ENCODE results near the gene CELSR1.

Gene CELSR1

DNA sequence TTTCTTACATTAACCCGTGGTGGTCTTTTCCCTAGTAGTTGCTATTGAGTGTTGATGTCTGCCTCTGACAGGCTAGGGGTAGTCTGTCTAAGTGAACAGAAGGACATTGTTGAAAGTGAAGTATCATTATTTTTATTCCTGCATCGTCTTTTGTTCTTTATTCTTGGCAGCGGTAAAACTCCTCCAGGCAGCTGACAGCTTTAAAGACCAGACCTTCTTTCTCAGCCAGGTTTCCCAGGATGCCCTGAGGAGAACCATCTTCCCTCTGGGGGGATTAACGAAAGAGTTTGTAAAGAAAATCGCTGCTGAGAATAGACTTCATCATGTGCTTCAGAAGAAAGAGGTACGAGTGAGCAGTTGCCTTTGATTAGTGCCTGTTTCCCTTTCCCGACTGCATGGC, 187.3 kb downstream of the CELSR1 start:
- TF ChIP-seq CTCF (IDR thresholded peaks at IDR 0.05), result no peak

DNA sequence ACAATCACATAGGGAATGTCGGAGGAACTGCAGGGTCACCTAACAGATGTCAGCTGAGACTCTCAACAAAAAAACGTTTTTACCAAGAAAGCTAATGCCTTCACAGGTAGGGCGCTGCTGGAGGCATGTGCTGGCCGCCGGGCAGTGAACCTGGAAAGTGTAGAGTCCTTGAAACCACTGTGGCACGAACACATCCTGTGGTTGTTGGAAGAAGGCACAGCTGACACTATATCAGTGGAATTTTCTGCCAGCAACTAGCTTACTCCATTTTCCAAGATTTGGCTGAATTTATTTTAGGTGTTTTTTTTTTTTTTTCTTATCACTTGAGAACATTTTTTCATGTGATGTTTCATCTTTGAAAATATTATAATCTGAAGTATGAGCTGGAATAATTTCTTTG, 187.7 kb downstream of the CELSR1 start:
- TF ChIP-seq CTCF (IDR thresholded peaks at IDR 0.05), result no peak

GRCh38 chr22:46349238-46349637, 188.2 kb downstream of the CELSR1 start:
- no peak for TF ChIP-seq CTCF (IDR thresholded peaks at IDR 0.05)

DNA sequence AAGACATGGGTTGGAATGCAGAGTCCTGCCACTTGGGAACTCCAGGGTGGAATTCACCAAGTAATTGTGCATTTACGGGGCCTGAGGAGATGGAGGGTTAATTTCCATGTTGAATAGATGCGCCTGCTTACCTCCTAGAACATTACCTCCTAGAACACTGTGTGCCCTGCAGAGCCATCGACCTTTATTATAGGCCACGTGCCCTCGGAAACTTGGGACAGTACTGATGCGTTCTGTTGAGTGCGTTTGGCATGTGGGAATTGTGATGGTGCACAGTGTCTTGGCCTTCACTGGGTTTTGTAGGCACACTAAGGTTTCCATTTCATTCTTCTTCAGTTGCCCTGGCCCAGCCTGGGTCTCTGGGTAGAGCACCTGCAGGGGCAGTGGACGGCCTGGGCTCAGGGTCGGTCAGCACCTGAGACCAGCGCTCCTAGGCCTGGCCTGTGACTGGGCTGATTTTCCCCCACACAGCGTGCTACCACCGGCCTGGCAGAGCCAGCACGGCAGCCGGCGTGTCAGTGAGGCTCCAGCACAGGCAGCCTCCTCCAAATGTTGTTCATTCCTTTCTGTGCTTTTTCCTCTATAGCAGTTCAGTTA, 189.2 kb downstream of the CELSR1 start:
- no peak for TF ChIP-seq CTCF (IDR thresholded peaks at IDR 0.05)

- TF ChIP-seq CTCF (IDR thresholded peaks at IDR 0.05), result no peak
Measured at GRCh38 chr22:46347646-46348045, 189.8 kb downstream of the CELSR1 start.

- TF ChIP-seq CTCF (IDR thresholded peaks at IDR 0.05), result no peak
Measured at GRCh38 chr22:46346680-46347405, 190.6 kb downstream of the CELSR1 start.

DNA sequence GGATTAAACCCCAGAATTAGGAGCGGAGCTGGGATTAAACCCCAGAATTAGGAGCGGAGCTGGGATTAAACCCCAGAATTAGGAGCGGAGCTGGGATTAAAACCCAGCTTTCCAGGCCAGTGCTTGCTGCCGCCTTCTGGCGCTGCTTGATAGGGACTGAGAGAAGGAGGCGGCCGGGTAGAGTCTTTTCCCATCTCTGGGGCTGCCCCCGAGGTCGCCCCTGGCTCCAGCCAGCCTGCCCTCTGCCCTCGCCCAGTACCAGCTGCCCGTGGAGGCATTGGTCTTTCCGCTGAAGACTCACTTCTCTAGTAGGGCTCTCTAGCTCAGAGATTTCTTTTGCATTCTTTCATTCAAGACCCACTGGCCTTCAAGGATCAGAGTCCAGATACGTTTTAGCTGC, 196.7 kb downstream of the CELSR1 start:
- TF ChIP-seq CTCF (IDR thresholded peaks at IDR 0.05), result no peak
